K562 (cell line): ENCODE results near the gene GANAB. TPM values are rescaled to one million over a fixed set of nuclear protein-coding genes. Genes with fewer than 3 reads are reported as not detected.
A peak's percentile ranks its signal among the peaks of the same experiment; 100 is the strongest.

Experiments
- ARNT ChIP-seq, 2 experiments: fragments of 450-650 bp; IDR thresholded peaks; 2 replicates each; pipeline ENCODE4 v1.6.1; 2016; ENCODE audit warnings: mild to moderate bottlenecking in 1 of 2
- CBX1 ChIP-seq: sonication (generic); IDR thresholded peaks from 2 replicates; pipeline ENCODE4 v1.6.1; 2016; ENCODE audit warnings: antibody characterized with exemption, low read depth, mild to moderate bottlenecking
- E2F3 ChIP-seq: fragments of 250-450 bp; sonication (Bioruptor Pico); IDR thresholded peaks from 2 replicates; pipeline ENCODE4 v1.4.0; 2020; ENCODE audit warnings: mild to moderate bottlenecking
- HDAC1 ChIP-seq, 2 experiments: fragments of 450-650 bp; IDR thresholded peaks; 2 replicates each; pipeline ENCODE4 v1.6.1; 2016 to 2017; ENCODE audit warnings: inconsistent platforms in 1 of 2, mild to moderate bottlenecking in 1 of 2, moderate library complexity in 1 of 2
- KAT2B ChIP-seq: IDR thresholded peaks from one replicate; pipeline ENCODE4 v1.6.1; 2012; ENCODE audit warnings: low read depth, mild to moderate bottlenecking, control low read depth, inconsistent platforms, low read length, moderate library complexity
- MEF2D ChIP-seq: conservative IDR thresholded peaks from 2 replicates; pipeline ENCODE4 v1.6.1; 2016; ENCODE audit warnings: low read depth, missing genetic modification characterization, missing compliant biosample characterization
- MYNN ChIP-seq, 2 experiments: sonication (generic); formaldehyde crosslinking in 1 of 2; IDR thresholded peaks; 2 replicates each; pipeline versions ENCODE4 v1.5.0 to v1.6.1; 2016 to 2020; ENCODE audit warnings: antibody characterized with exemption in 1 of 2, missing genetic modification reagents in 1 of 2
- PML ChIP-seq: IDR thresholded peaks from 2 replicates; pipeline ENCODE4 v1.6.1; 2012; ENCODE audit warnings: low read length, inconsistent platforms
- SRSF1 ChIP-seq: fragments of 200-400 bp; formaldehyde crosslinking; IDR thresholded peaks from 2 replicates; pipeline ENCODE4 v1.6.1; 2017; ENCODE audit warnings: mild to moderate bottlenecking, low read depth, low read length, moderate library complexity
- TAF15 ChIP-seq: fragments of 200-400 bp; formaldehyde crosslinking; IDR thresholded peaks from 2 replicates; pipeline ENCODE4 v1.6.1; 2017; ENCODE audit warnings: mild to moderate bottlenecking, low read depth, low read length, moderate library complexity
- USF1 ChIP-seq: sonication (generic); formaldehyde crosslinking; IDR thresholded peaks from 2 replicates; pipeline ENCODE4 v1.9.0; 2022; ENCODE audit warnings: mild to moderate bottlenecking, missing genetic modification reagents
- ZBED1 ChIP-seq: IDR thresholded peaks from 2 replicates; pipeline ENCODE4 v1.6.1; 2014
- ZBTB33 ChIP-seq: sonication (generic); formaldehyde crosslinking; IDR thresholded peaks from 2 replicates; pipeline ENCODE4 v1.8.1; 2023; ENCODE audit warnings: mild to moderate bottlenecking, missing genetic modification reagents
- ZBTB8A ChIP-seq: fragments of 450-650 bp; IDR thresholded peaks from 2 replicates; pipeline ENCODE4 v1.6.1; 2018; ENCODE audit warnings: mild to moderate bottlenecking, moderate library complexity; ENCODE audit not compliant: partially characterized antibody
- ZNF583 ChIP-seq: fragments of 250-450 bp; sonication (Bioruptor Pico); IDR thresholded peaks from 2 replicates; pipeline ENCODE4 v1.4.0; 2020
- ZNF830 ChIP-seq: fragments of 250-450 bp; sonication (Bioruptor Pico); IDR thresholded peaks from 2 replicates; pipeline ENCODE4 v1.5.0; 2021; ENCODE audit warnings: mild to moderate bottlenecking
- polyA plus RNA-seq, 8 experiments: library from polyadenylated mRNA; depleted of rRNA in 4 of 8; stranded (reverse) in 5 of 8; unstranded in 3 of 8; fragments of >200 nt; fragmentation: Nextera tagmentation in 2 of 8; fragmentation: Illumina TruSeq in 1 of 8; extraction: Ambion mirVana in 2 of 8; extraction: Trizol in 1 of 8; gene quantifications; 2 replicates each; pipeline versions ENCODE4 v1.2.1 to v1.2.3, GENCODE V29; 2011 to 2014; ENCODE audit warnings: inconsistent platforms in 1 of 8, missing spikeins in 1 of 8
- total RNA-seq, 7 experiments: library from RNA; depleted of rRNA in 6 of 7; stranded (reverse); fragments of >200 nt in 6 of 7; fragmentation: Illumina TruSeq in 2 of 7; extraction: Trizol in 2 of 7; gene quantifications; 2 replicates each; pipeline versions ENCODE4 v1.2.1 to v1.2.3, GENCODE V29; 2011 to 2021; ENCODE audit warnings: low replicate concordance in 1 of 7
- TF ChIP-seq, protein P1 (sequence below), 2 experiments: IDR thresholded peaks; 2 replicates each; pipeline ENCODE4 v1.6.1; 2012; ENCODE audit warnings: improper control_type of control experiment in 2 of 2, low read depth in 2 of 2, low read length in 2 of 2, borderline replicate concordance in 1 of 2
- TF ChIP-seq, protein P2 (sequence below): fragments of 450-650 bp; IDR thresholded peaks from 2 replicates; pipeline ENCODE4 v1.6.1; 2014; ENCODE audit warnings: low read depth, mild to moderate bottlenecking, moderate library complexity, borderline replicate concordance
- TF ChIP-seq, protein P3 (sequence below): fragments of 250-450 bp; sonication (Bioruptor Pico); IDR thresholded peaks from 2 replicates; pipeline ENCODE4 v1.8.0; 2022; ENCODE audit warnings: moderate library complexity, mild to moderate bottlenecking, inconsistent platforms

The GANAB gene
- total and polyA plus RNA-seq, 9 of the 15 experiments (the other 6 are each of a cell fraction or from before 2014, with no cell fraction given) = 6.5 to 284 (median 161) TPM

- TF ChIP-seq, protein P1, sequence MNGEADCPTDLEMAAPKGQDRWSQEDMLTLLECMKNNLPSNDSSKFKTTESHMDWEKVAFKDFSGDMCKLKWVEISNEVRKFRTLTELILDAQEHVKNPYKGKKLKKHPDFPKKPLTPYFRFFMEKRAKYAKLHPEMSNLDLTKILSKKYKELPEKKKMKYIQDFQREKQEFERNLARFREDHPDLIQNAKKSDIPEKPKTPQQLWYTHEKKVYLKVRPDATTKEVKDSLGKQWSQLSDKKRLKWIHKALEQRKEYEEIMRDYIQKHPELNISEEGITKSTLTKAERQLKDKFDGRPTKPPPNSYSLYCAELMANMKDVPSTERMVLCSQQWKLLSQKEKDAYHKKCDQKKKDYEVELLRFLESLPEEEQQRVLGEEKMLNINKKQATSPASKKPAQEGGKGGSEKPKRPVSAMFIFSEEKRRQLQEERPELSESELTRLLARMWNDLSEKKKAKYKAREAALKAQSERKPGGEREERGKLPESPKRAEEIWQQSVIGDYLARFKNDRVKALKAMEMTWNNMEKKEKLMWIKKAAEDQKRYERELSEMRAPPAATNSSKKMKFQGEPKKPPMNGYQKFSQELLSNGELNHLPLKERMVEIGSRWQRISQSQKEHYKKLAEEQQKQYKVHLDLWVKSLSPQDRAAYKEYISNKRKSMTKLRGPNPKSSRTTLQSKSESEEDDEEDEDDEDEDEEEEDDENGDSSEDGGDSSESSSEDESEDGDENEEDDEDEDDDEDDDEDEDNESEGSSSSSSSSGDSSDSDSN (IDR thresholded peaks at IDR 0.05; ENCODE audit: borderline replicate concordance in 1 of 2, low read depth in 2 of 2, low read length in 2 of 2) = 0 out of 4 replicates have a peak, but pooled peaks of 1 of the 2 experiments have one; percentile 50
- no peak for TF ChIP-seq ARNT (IDR thresholded peaks at IDR 0.05)
- peak; percentile 76; the same call in 1 of the 2 replicates for TF ChIP-seq CBX1
- no peak for TF ChIP-seq E2F3 (CRISPR knock-in tag)
- TF ChIP-seq ZNF583 = no peak; the same call in 1 of the 2 replicates
- TF ChIP-seq TAF15 = no peak
- no peak for TF ChIP-seq MEF2D (tag)
- TF ChIP-seq SRSF1 = no peak
- TF ChIP-seq, protein P2, sequence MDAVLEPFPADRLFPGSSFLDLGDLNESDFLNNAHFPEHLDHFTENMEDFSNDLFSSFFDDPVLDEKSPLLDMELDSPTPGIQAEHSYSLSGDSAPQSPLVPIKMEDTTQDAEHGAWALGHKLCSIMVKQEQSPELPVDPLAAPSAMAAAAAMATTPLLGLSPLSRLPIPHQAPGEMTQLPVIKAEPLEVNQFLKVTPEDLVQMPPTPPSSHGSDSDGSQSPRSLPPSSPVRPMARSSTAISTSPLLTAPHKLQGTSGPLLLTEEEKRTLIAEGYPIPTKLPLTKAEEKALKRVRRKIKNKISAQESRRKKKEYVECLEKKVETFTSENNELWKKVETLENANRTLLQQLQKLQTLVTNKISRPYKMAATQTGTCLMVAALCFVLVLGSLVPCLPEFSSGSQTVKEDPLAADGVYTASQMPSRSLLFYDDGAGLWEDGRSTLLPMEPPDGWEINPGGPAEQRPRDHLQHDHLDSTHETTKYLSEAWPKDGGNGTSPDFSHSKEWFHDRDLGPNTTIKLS = 0 out of 2 replicates have a peak, but pooled peaks have one; percentile 37
- TF ChIP-seq ZBED1 = no peak
- no peak for TF ChIP-seq KAT2B
- no peak for TF ChIP-seq ZBTB8A
- peak; percentile 85; the same call in 1 of the 2 replicates for TF ChIP-seq MYNN (IDR thresholded peaks at IDR 0.05)
- no peak for TF ChIP-seq MYNN (CRISPR knock-in tag; IDR thresholded peaks at IDR 0.05)
- TF ChIP-seq ZNF830 (CRISPR knock-in tag) = no peak
- TF ChIP-seq, protein P3, sequence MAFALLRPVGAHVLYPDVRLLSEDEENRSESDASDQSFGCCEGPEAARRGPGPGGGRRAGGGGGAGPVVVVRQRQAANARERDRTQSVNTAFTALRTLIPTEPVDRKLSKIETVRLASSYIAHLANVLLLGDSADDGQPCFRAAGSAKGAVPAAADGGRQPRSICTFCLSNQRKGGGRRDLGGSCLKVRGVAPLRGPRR = no peak
- TF ChIP-seq PML = peak; percentile 54; the same call in 1 of the 2 replicates
- no peak for TF ChIP-seq ZBTB33
- TF ChIP-seq HDAC1 (IDR thresholded peaks at IDR 0.05) = peak in 1 of 2 experiments; percentile 84; a peak in 3 of 4 replicates
- TF ChIP-seq USF1 (CRISPR knock-in tag) = peak; percentile 99
Observed at GRCh38 chr11:62678770-62679696, 32.6 kb upstream of the GANAB start, which contains the start of gene UBXN1 (continued).
